ENCODE measurements around the gene NUP210.

Gene NUP210

GRCh38 chr3:13372126-13372525 is 48.0 kb downstream of the NUP210 start:
- no peak for DNase-seq

GRCh38 chr3:13371100-13372075 is 48.7 kb downstream of the NUP210 start:
- no peak for DNase-seq

GRCh38 chr3:13370609-13371008 is 49.5 kb downstream of the NUP210 start:
- no peak for DNase-seq

- no peak for DNase-seq
Observed at GRCh38 chr3:13370055-13370454, 50.1 kb downstream of the NUP210 start.

- no peak for DNase-seq
Observed at GRCh38 chr3:13368834-13369233, 51.3 kb downstream of the NUP210 start.

- no peak for DNase-seq
Observed at GRCh38 chr3:13367728-13368127, 52.4 kb downstream of the NUP210 start.

GRCh38 chr3:13365390-13366379 is 54.4 kb downstream of the NUP210 start:
- DNase-seq = no peak

GRCh38 chr3:13364602-13365271 is 55.4 kb downstream of the NUP210 start:
- DNase-seq = no peak

- no peak for DNase-seq
Observed at GRCh38 chr3:13362551-13362950, 57.6 kb downstream of the NUP210 start.

- DNase-seq = no peak
Observed at GRCh38 chr3:13359916-13360315, 60.2 kb downstream of the NUP210 start.

GRCh38 chr3:13358643-13359042 is 61.5 kb downstream of the NUP210 start:
- DNase-seq = no peak

GRCh38 chr3:13358051-13358450 is 62.1 kb downstream of the NUP210 start:
- no peak for DNase-seq

- DNase-seq = no peak
Observed at GRCh38 chr3:13357074-13357473, 63.0 kb downstream of the NUP210 start.

- DNase-seq = no peak
Observed at GRCh38 chr3:13353936-13354542, 66.1 kb downstream of the NUP210 start.

- DNase-seq = no peak
Observed at GRCh38 chr3:13353506-13353905, 66.6 kb downstream of the NUP210 start.

- peak; percentile 5 for DNase-seq
Observed at GRCh38 chr3:13352621-13353131, 67.4 kb downstream of the NUP210 start.

GRCh38 chr3:13349823-13350222 is 70.3 kb downstream of the NUP210 start:
- DNase-seq = no peak

GRCh38 chr3:13348661-13349396 is 71.3 kb downstream of the NUP210 start:
- DNase-seq = no peak

- DNase-seq = no peak
Observed at GRCh38 chr3:13348100-13348499, 72.0 kb downstream of the NUP210 start.

- DNase-seq = no peak
Observed at GRCh38 chr3:13347390-13347950, 72.7 kb downstream of the NUP210 start.
